ENCODE data around the gene TTLL11.

- TF ChIP-seq CTCF (conservative IDR thresholded peaks at IDR 0.05; ENCODE audit: low read depth in 2 of 2), result no peak
- no peak for TF ChIP-seq EZH2phosphoT487 (IDR thresholded peaks at IDR 0.05; ENCODE audit: unreplicated experiment)
- no peak for TF ChIP-seq NANOG (IDR thresholded peaks at IDR 0.05; ENCODE audit: borderline replicate concordance)
- TF ChIP-seq POLR2AphosphoS5 (IDR thresholded peaks at IDR 0.05; ENCODE audit: low read depth), result no peak
- TF ChIP-seq REST (IDR thresholded peaks at IDR 0.05; ENCODE audit: unreplicated experiment), result no peak
- TF ChIP-seq ETS1 (IDR thresholded peaks at IDR 0.05), result no peak
- no peak for TF ChIP-seq EZH2 (IDR thresholded peaks at IDR 0.05; ENCODE audit: low read depth, unreplicated experiment)
- TF ChIP-seq JUNB (IDR thresholded peaks at IDR 0.05; ENCODE audit: unreplicated experiment), result no peak
- no peak for TF ChIP-seq CREB1 (CRISPR knock-in tag; IDR thresholded peaks at IDR 0.05; ENCODE audit: low read depth)
- no peak for TF ChIP-seq ZNF331 (CRISPR knock-in tag; IDR thresholded peaks at IDR 0.05; ENCODE audit: low read depth)
- no peak for TF ChIP-seq STAT1 (IDR thresholded peaks at IDR 0.05; ENCODE audit: unreplicated experiment)
- no peak for TF ChIP-seq ZNF114 (CRISPR knock-in tag; IDR thresholded peaks at IDR 0.05)
Observed at GRCh38 chr9:122011818-122012498, 81.2 kb downstream of the TTLL11 start.
